Motor neuron (in vitro differentiated cells): ENCODE data around the gene PHYHIPL. TPM values are rescaled to one million over a fixed set of nuclear protein-coding genes. Genes with fewer than 3 reads are reported as not detected.

Experiments
- ATAC-seq, 8 experiments: fragments of 200-7000 bp; cut with Tn5 transposase; replicated peaks in 6 of 8; 2 replicates each; pipeline ENCODE4 v1.8.0; 2021; ENCODE audit warnings: mild to moderate bottlenecking in 8 of 8, moderate library complexity in 8 of 8
- H3K27ac ChIP-seq, 2 donors: fragments of 250-450 bp; sonication (Bioruptor Pico); 2 replicates each; pipeline ENCODE4 v1.9.0; 2021; ENCODE audit warnings: antibody characterized with exemption in 2 of 2, mild to moderate bottlenecking in 2 of 2, moderate library complexity in 1 of 2
- H3K4me1 ChIP-seq, 2 donors: fragments of 250-450 bp; sonication (Bioruptor Pico); replicated peaks in 1 of 2; 2 replicates each; pipeline ENCODE4 v1.6.1; 2021; ENCODE audit warnings: antibody characterized with exemption in 2 of 2, mild to moderate bottlenecking in 2 of 2, moderate library complexity in 1 of 2
- H3K4me3 ChIP-seq, 5 donors: fragments of 250-450 bp; sonication (Bioruptor Pico); 2 replicates each; pipeline ENCODE4 v1.9.0; 2021; ENCODE audit warnings: antibody characterized with exemption in 5 of 5, mild to moderate bottlenecking in 5 of 5, moderate library complexity in 4 of 5
- WGBS, 10 experiments: fragments of 450-650 bp; shearing (Covaris generic); methylation state at CpG; one replicate each; pipeline ENCODE4 v1.0.0; 2022; 5-methylcytosine and 5-hydroxymethylcytosine counted together
- in situ Hi-C, 9 experiments: fragments of 400-800 bp; cut with MboI; loops; one replicate each; pipeline ENCODE4 v1.15.0; 2021; ENCODE audit warnings: low sequenced_read_pairs in 9 of 9, low pct_unique_long_range_greater_than_20kb in 2 of 9; ENCODE audit not compliant: unreplicated experiment in 9 of 9
- total RNA-seq, 8 experiments: library from RNA; unstranded; fragments of 300-600 nt; gene quantifications; 2 replicates each; pipeline versions ENCODE4 v1.2.3 to v1.2.4, GENCODE V29; 2022

The PHYHIPL gene
- total RNA-seq, 8 experiments from 2014 or later, result 0.05 to 32.1 (median 23.5) TPM; not detected in 2

- H3K4me3 ChIP-seq, result no peak overlapping the region
Observed at GRCh38 chr10:59285073-59285472, 108.6 kb downstream of the PHYHIPL start.

GRCh38 chr10:59285848-59286247 lies 109.4 kb downstream of the PHYHIPL start:
- in situ Hi-C loops, result no loop called here
- peaks cover 23 to 24% of the 10 kb centered on the region in 2 donors for H3K4me1 ChIP-seq
- no peak overlapping the region for H3K27ac ChIP-seq
- H3K4me3 ChIP-seq, result no peak overlapping the region
- ATAC-seq, result no peak
- WGBS, 10 experiments, result 63 to 100% (median 83%) methylated on average over 2 to 4 of the region's 4 CpGs; no CpG with 5 or more reads in 2 of the 10 experiments

More at GRCh38 chr10:59285073-59285472, 108.6 kb downstream of the PHYHIPL start:
- ATAC-seq, result no peak
- H3K4me1 ChIP-seq, result peaks cover 23 to 24% of the 10 kb centered on the region in 2 donors
- 100% methylated on average over 1 of the region's 4 CpGs; no CpG with 5 or more reads in 9 of the 10 experiments for WGBS, 10 experiments
- in situ Hi-C loops, result no loop called here
- H3K27ac ChIP-seq, result peak overlapping the region in 1 of 2 donors; percentile 78

- ATAC-seq, result peak in 1 of 8 experiments; percentile 45
- in situ Hi-C loops, result no loop called here
- WGBS, 10 experiments, result 30 to 100% (median 94%) methylated on average over 1 to 3 of the region's 3 CpGs; no CpG with 5 or more reads in 2 of the 10 experiments
- peaks cover 21 to 22% of the 10 kb centered on the region in 2 donors for H3K4me1 ChIP-seq
- H3K4me3 ChIP-seq, result no peak overlapping the region
- no peak overlapping the region for H3K27ac ChIP-seq
Observed at GRCh38 chr10:59287587-59288255, 111.3 kb downstream of the PHYHIPL start.

- in situ Hi-C loops, result no loop called here
- Histone ChIP-seq H3K4me1 (peaks cover under 1 to 1% of the 10 kb centered on the region in 2 donors), H3K4me3 (no peak overlapping the region), H3K27ac (no peak overlapping the region)
- ATAC-seq, result peak in 2 of 8 experiments; percentile 32 to 67
- 0 to 67% (median 38%) methylated on average over 1 to 3 of the region's 3 CpGs; no CpG with 5 or more reads in 3 of the 10 experiments for WGBS, 10 experiments
Observed at GRCh38 chr10:59289853-59290252, 113.4 kb downstream of the PHYHIPL start.

- H3K4me3 ChIP-seq, result no peak overlapping the region
- H3K4me1 ChIP-seq, result no peaks in the 10 kb centered on the region
- no peak for ATAC-seq
- in situ Hi-C loops, result no loop called here
- WGBS, 10 experiments, result 50 to 100% (median 94%) methylated on average over 1 to 4 of the region's 4 CpGs; no CpG with 5 or more reads in 1 of the 10 experiments
- H3K27ac ChIP-seq, result no peak overlapping the region
Observed at GRCh38 chr10:59290448-59290847, 114.0 kb downstream of the PHYHIPL start.

Other genes with a start within 250 kb of the PHYHIPL start
- gene FAM13C, start 185.9 kb downstream of the PHYHIPL start, total RNA-seq, result 10 to 100 TPM in 5 of 8 experiments, 1 to 10 TPM in 1, under 1 TPM in 1, not detected in 1; 0.67 to 29.1 (median 14.9) TPM